ENCODE measurements around the gene C2CD2. TPM values are rescaled to one million over a fixed set of nuclear protein-coding genes. Genes with fewer than 3 reads are reported as not detected.
A peak's percentile ranks its signal among the peaks of the same experiment; 100 is the strongest.

The C2CD2 gene
- total RNA-seq, 6 experiments from 2014 or later, result 14.4 to 19.9 (median 17.2) TPM

GRCh38 chr21:41867313-41867712 is 86.5 kb downstream of the C2CD2 start:
- Mint-ChIP-seq H3K27ac (no peak overlapping the region), H3K4me3 (no peak overlapping the region), H3K9me3 (no peaks in the 10 kb centered on the region), H3K4me1 (ENCODE audit: low read depth) (peaks cover 30% of the 10 kb centered on the region), H3K36me3 (ENCODE audit: low read depth) (no peaks in the 10 kb centered on the region), H3K27me3 (ENCODE audit: insufficient read depth) (no peaks in the 10 kb centered on the region)
- TF ChIP-seq CTCF (IDR thresholded peaks at IDR 0.05), result no peak
- no peak for DNase-seq

GRCh38 chr21:41866274-41866809 is 87.5 kb downstream of the C2CD2 start:
- TF ChIP-seq CTCF (IDR thresholded peaks at IDR 0.05), result no peak
- H3K4me3 Mint-ChIP-seq, result no peak overlapping the region

GRCh38 chr21:41865002-41865777 is 88.6 kb downstream of the C2CD2 start:
- Mint-ChIP-seq H3K36me3 (ENCODE audit: low read depth) (no peaks in the 10 kb centered on the region), H3K27me3 (ENCODE audit: insufficient read depth) (peaks cover 1% of the 10 kb centered on the region; the same call in 1 of the 2 replicates), H3K27ac (no peak overlapping the region), H3K4me3 (no peak overlapping the region), H3K9me3 (no peaks in the 10 kb centered on the region), H3K4me1 (ENCODE audit: low read depth) (peaks cover 30% of the 10 kb centered on the region)
- no peak for TF ChIP-seq CTCF (IDR thresholded peaks at IDR 0.05)
- no peak for DNase-seq

More at GRCh38 chr21:41866274-41866809, 87.5 kb downstream of the C2CD2 start:
- H3K36me3 Mint-ChIP-seq (ENCODE audit: low read depth), result no peaks in the 10 kb centered on the region
- H3K9me3 Mint-ChIP-seq, result no peaks in the 10 kb centered on the region
- no peak overlapping the region for H3K27ac Mint-ChIP-seq
- H3K27me3 Mint-ChIP-seq (ENCODE audit: insufficient read depth), result peaks cover 1% of the 10 kb centered on the region; the same call in 1 of the 2 replicates
- peaks cover 30% of the 10 kb centered on the region for H3K4me1 Mint-ChIP-seq (ENCODE audit: low read depth)
- DNase-seq, result no peak

- Mint-ChIP-seq H3K4me3 (no peak overlapping the region), H3K4me1 (ENCODE audit: low read depth) (peaks cover 30% of the 10 kb centered on the region), H3K9me3 (no peaks in the 10 kb centered on the region), H3K27ac (no peak overlapping the region), H3K36me3 (ENCODE audit: low read depth) (no peaks in the 10 kb centered on the region), H3K27me3 (ENCODE audit: insufficient read depth) (peaks cover 1% of the 10 kb centered on the region; the same call in 1 of the 2 replicates)
- no peak for DNase-seq
- TF ChIP-seq CTCF (IDR thresholded peaks at IDR 0.05), result no peak
Measured at GRCh38 chr21:41864311-41865001, 89.4 kb downstream of the C2CD2 start.

GRCh38 chr21:41863439-41863740 is 90.4 kb downstream of the C2CD2 start:
- peaks cover 22% of the 10 kb centered on the region for H3K4me1 Mint-ChIP-seq (ENCODE audit: low read depth)
- DNase-seq, result no peak
- peak overlapping the region; percentile 14; the same call in 1 of the 2 replicates for H3K4me3 Mint-ChIP-seq
- H3K27me3 Mint-ChIP-seq (ENCODE audit: insufficient read depth), result peaks cover 1% of the 10 kb centered on the region; the same call in 1 of the 2 replicates
- H3K9me3 Mint-ChIP-seq, result no peaks in the 10 kb centered on the region
- H3K27ac Mint-ChIP-seq, result peak overlapping the region; percentile 72
- H3K36me3 Mint-ChIP-seq (ENCODE audit: low read depth), result no peaks in the 10 kb centered on the region
- TF ChIP-seq CTCF (IDR thresholded peaks at IDR 0.05), result no peak

Measured in HFFc6 (cell line).